Gastrocnemius medialis (tissue), 4 donors: ENCODE measurements around the gene STC2.

Experiments
- CTCF ChIP-seq, 5 experiments: fragments of 450-650 bp in 3 of 5; fragments of 200-600 bp in 2 of 5; sonication (generic) in 2 of 5; IDR thresholded peaks in 4 of 5; conservative IDR thresholded peaks in 1 of 5; 1 replicate in 4 of 5; 2 replicates in 1 of 5; pipeline ENCODE4 v1.5.1; 2016 to 2019; ENCODE audit warnings: antibody characterized with exemption in 5 of 5, mild to moderate bottlenecking in 3 of 5, moderate library complexity in 3 of 5
- POLR2A ChIP-seq, 2 donors: fragments of 450-650 bp; IDR thresholded peaks; one replicate each; pipeline ENCODE4 v1.6.1; 2017; ENCODE audit warnings: antibody characterized with exemption in 2 of 2, mild to moderate bottlenecking in 2 of 2, moderate library complexity in 2 of 2

DNA sequence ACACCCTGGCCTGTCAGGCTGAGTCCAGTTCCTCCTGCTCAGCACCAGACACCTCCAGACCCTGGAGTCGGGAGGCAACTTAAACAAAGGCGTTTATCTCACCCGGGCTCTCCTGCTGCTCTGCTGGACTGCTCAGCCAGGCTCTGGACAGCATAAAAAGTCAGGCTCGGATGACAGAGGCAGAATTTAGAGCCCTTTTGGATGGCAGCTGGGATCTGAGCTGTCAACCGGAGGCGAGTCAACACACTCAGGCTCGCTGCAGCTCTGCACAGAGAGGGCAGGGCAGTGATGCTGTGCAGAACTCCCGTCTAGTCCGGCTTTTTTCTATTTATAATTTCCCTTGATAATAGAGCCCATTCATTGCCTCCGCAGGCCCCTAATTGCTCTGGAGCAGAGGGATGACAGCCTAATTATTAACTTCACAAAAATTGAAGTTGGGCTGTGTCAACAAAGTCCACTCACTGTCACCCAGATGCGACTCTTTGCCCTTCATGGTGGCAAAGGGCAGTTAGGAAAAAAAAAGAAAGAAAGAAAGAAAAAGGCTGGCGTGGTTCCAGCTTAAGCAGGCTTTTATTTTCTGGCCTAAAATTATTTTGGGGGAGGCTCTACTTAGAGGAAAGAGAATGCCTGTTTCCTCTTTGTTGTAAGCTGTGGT is 37.6 kb downstream of the STC2 start:
- TF ChIP-seq CTCF (IDR thresholded peaks at IDR 0.05 in 4 of 5, conservative IDR thresholded peaks at IDR 0.05 in 1 of 5) (no peak), POLR2A (IDR thresholded peaks at IDR 0.05) (no peak)
